Endothelial cell of umbilical vein (primary cell): ENCODE measurements around the gene GLP1R. TPM values are rescaled to one million over a fixed set of nuclear protein-coding genes. Genes with fewer than 3 reads are reported as not detected.

ENCODE experiments used
- BruUV-seq: library from RNA; stranded (reverse); fragments of 400-500 nt; replicated peaks from 2 replicates; lab custom pipeline; 2021; lab: Mats Ljungman, UMichigan
- CTCF ChIA-PET: fragments of 300-600, 350-600 bp; sonication (Branson Sonifier 250); formaldehyde crosslinking; loops from one replicate; lab custom pipeline; 2021; ENCODE audit warnings: antibody characterized with exemption, inconsistent platforms; lab: Charles Lee
- POLR2A ChIA-PET: fragments of 300-600, 350-600 bp; sonication (Branson Sonifier 250); formaldehyde crosslinking; loops from one replicate; lab custom pipeline; 2021; ENCODE audit warnings: antibody characterized with exemption, inconsistent platforms; lab: Charles Lee
- DNase-seq: peaks from one replicate; pipeline ENCODE4 v3.0.0-alpha.2; 2011; ENCODE audit warnings: low read depth, low spot score
- FAIRE-seq: peaks from 2 replicates; lab custom pipeline; 2011; peaks lifted over from hg19 to GRCh38; lab: Jason Lieb, UNC
- H2AFZ ChIP-seq: 2 replicates; pipeline ENCODE4 v1.6.0; 2012; ENCODE audit warnings: low read depth, low read length, control low read depth, inconsistent platforms
- H3K27ac ChIP-seq: 2 replicates; pipeline ENCODE4 v1.5.1; 2011; ENCODE audit warnings: low read depth, mild to moderate bottlenecking, control low read depth, low read length, moderate library complexity; ENCODE audit not compliant: insufficient read depth
- H3K27me3 ChIP-seq, 2 experiments: 2 replicates each; pipeline versions ENCODE4 v1.6.0 to v1.6.1; 2011; ENCODE audit warnings: low read length in 2 of 2, mixed read lengths in 1 of 2; ENCODE audit not compliant: control insufficient read depth in 2 of 2, insufficient read depth in 2 of 2
- H3K36me3 ChIP-seq, 2 experiments: 2 replicates in 1 of 2; 3 replicates in 1 of 2; pipeline ENCODE4 v1.5.1; 2011; ENCODE audit warnings: low read length in 2 of 2, mild to moderate bottlenecking in 1 of 2, moderate library complexity in 1 of 2; ENCODE audit not compliant: control insufficient read depth in 2 of 2, insufficient read depth in 2 of 2; ENCODE audit errors: extremely low read depth in 1 of 2
- H3K4me1 ChIP-seq: 3 replicates; pipeline ENCODE4 v1.5.1; 2011; ENCODE audit warnings: mild to moderate bottlenecking, low read length; ENCODE audit not compliant: control insufficient read depth, insufficient read depth; ENCODE audit errors: extremely low read depth
- H3K4me2 ChIP-seq: 2 replicates; pipeline ENCODE4 v1.6.1; 2011; ENCODE audit warnings: low read length, control low read depth, mixed read lengths; ENCODE audit not compliant: insufficient read depth
- H3K4me3 ChIP-seq, 3 experiments: fragments of 200-600 bp in 1 of 3; sonication (generic), shearing (Covaris generic) in 1 of 3; replicated peaks in 1 of 3; 2 replicates each; pipeline ENCODE4 v1.5.1; 2011 to 2016; ENCODE audit warnings: control low read depth in 3 of 3, low read length in 3 of 3, mild to moderate bottlenecking in 2 of 3, inconsistent platforms in 1 of 3, low read depth in 1 of 3, moderate library complexity in 1 of 3; ENCODE audit not compliant: insufficient read depth in 1 of 3
- H3K79me2 ChIP-seq: 2 replicates; pipeline ENCODE4 v1.6.0; 2012; ENCODE audit warnings: low read length, inconsistent platforms; ENCODE audit not compliant: control insufficient read depth, insufficient read depth
- H3K9ac ChIP-seq: replicated peaks from 2 replicates; pipeline ENCODE3; 2011; ENCODE audit warnings: low read length, control low read depth; ENCODE audit not compliant: insufficient read depth; ENCODE audit errors: extremely low read depth
- H3K9me1 ChIP-seq: replicated peaks from 3 replicates; pipeline ENCODE4 v1.6.0; 2011; ENCODE audit warnings: mild to moderate bottlenecking, low read length; ENCODE audit not compliant: control insufficient read depth, insufficient read depth; ENCODE audit errors: extremely low read depth
- H3K9me3 ChIP-seq: replicated peaks from 2 replicates; pipeline ENCODE4 v1.5.1; 2012; ENCODE audit warnings: low read length, inconsistent platforms; ENCODE audit not compliant: control insufficient read depth, insufficient read depth
- H4K20me1 ChIP-seq: replicated peaks from 2 replicates; pipeline ENCODE3; 2011; ENCODE audit warnings: mild to moderate bottlenecking, low read length; ENCODE audit not compliant: control insufficient read depth, insufficient read depth; ENCODE audit errors: extremely low read depth
- EZH2 ChIP-seq: IDR thresholded peaks from 2 replicates; pipeline ENCODE4 v1.6.1; 2012; ENCODE audit warnings: borderline replicate concordance, low read depth, mild to moderate bottlenecking, moderate library complexity, low read length, inconsistent platforms; ENCODE audit not compliant: severe bottlenecking
- FOS ChIP-seq: IDR thresholded peaks from 2 replicates; pipeline ENCODE4 v1.6.1; 2011; ENCODE audit warnings: mild to moderate bottlenecking, low read length, moderate library complexity, borderline replicate concordance; ENCODE audit not compliant: insufficient read depth
- GATA2 ChIP-seq: IDR thresholded peaks from 2 replicates; pipeline ENCODE4 v1.7.0; 2011; ENCODE audit warnings: low read depth, mild to moderate bottlenecking, moderate library complexity, mixed read lengths, low read length; ENCODE audit not compliant: insufficient read length, insufficient read depth
- JUN ChIP-seq: IDR thresholded peaks from 2 replicates; pipeline ENCODE4 v1.6.1; 2011; ENCODE audit warnings: borderline replicate concordance, low read depth; ENCODE audit not compliant: insufficient read length, insufficient read depth
- MYC ChIP-seq: IDR thresholded peaks from one replicate; pipeline ENCODE4 v1.6.1; 2011; ENCODE audit warnings: mild to moderate bottlenecking, low read depth, low read length
- POLR2A ChIP-seq: IDR thresholded peaks from 2 replicates; pipeline ENCODE4 v1.6.1; 2012; ENCODE audit warnings: low read depth, mild to moderate bottlenecking, control low read depth, low read length
- POLR2AphosphoS5 ChIP-seq: IDR thresholded peaks from 2 replicates; pipeline ENCODE4 v1.6.1; 2012; ENCODE audit warnings: low read depth, mild to moderate bottlenecking, control low read depth, low read length, moderate library complexity; ENCODE audit not compliant: insufficient read depth
- dilution Hi-C: fragments of 300-500 bp; cut with MboI; formaldehyde crosslinking; loops from one replicate; pipeline ENCODE4 v1.15.0; 2019; ENCODE audit warnings: low sequenced_read_pairs; ENCODE audit not compliant: extremely low pct_ligation_motif_present
- intact Hi-C: fragments of 100-400 bp; cut with micrococcal nuclease; formaldehyde crosslinking; loops from one replicate; pipeline ENCODE4 v1.10.0; 2022
- polyA plus RNA-seq, 4 experiments: library from polyadenylated mRNA; depleted of rRNA in 3 of 4; stranded (reverse) in 3 of 4; unstranded in 1 of 4; fragments of >200 nt; gene quantifications; 2 replicates each; pipeline versions ENCODE4 v1.2.1 to v1.2.3, GENCODE V29; 2011 to 2012; ENCODE audit warnings: missing spikeins in 1 of 4
- total RNA-seq: library from RNA; stranded (reverse); gene quantifications from 2 replicates; pipeline ENCODE4 v1.2.3, GENCODE V29; 2021
- TF ChIP-seq, protein P1 (sequence below), 2 donors: IDR thresholded peaks; 1 replicate in 1 of 2; 2 replicates in 1 of 2; pipeline ENCODE4 v1.5.1; 2011; ENCODE audit warnings: low read length in 2 of 2, mild to moderate bottlenecking in 2 of 2, moderate library complexity in 2 of 2, control low read depth in 1 of 2, inconsistent platforms in 1 of 2, low read depth in 1 of 2; ENCODE audit not compliant: insufficient read depth in 1 of 2; ENCODE audit errors: extremely low read depth in 1 of 2
- TF ChIP-seq, protein P2 (sequence below): IDR thresholded peaks from 2 replicates; pipeline ENCODE4 v1.6.1; 2011; ENCODE audit not compliant: insufficient read depth, insufficient read length

Gene GLP1R
- total and polyA plus RNA-seq, 2 donors (not counting 3 experiments of a cell fraction or from before 2014, with no cell fraction given) = not detected

DNA sequence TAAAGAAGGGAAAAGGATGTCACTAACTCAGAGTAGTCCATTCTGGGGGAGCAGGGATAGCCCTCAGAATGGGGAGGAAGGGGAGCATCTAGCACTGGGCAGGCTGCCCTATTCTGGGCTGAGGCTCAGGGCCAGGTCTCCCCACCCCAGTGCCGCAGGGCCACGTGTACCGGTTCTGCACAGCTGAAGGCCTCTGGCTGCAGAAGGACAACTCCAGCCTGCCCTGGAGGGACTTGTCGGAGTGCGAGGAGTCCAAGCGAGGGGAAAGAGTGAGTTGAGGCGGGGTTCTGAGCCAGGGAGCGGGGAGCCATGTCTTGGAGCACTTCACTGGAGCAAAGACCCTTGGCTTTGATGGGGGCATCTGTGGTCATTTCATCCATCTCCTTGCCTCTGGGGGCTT is 17.0 kb downstream of the GLP1R start:
- Histone ChIP-seq H3K27ac (no peak overlapping the region), H3K36me3 (no peaks in the 10 kb centered on the region), H3K4me3 (no peak overlapping the region), H3K9me3 (no peaks in the 10 kb centered on the region), H3K9me1 (no peaks in the 10 kb centered on the region), H4K20me1 (no peaks in the 10 kb centered on the region), H3K4me1 (no peaks in the 10 kb centered on the region), H3K79me2 (no peaks in the 10 kb centered on the region), H3K4me2 (no peak overlapping the region), H3K9ac (no peak overlapping the region), H2AFZ (no peak overlapping the region), H3K27me3 (peaks cover 0 to 4% of the 10 kb centered on the region in 2 experiments)
- DNase-seq = no peak
- dilution Hi-C loops = no loop called here
- FAIRE-seq = no peak
- no TSS peak for BruUV-seq
- intact Hi-C loops = no loop called here
- TF ChIP-seq POLR2A (no peak), JUN (no peak), MYC (no peak)
- ChIA-PET CTCF (no interaction called here), POLR2A (no interaction called here)

DNA sequence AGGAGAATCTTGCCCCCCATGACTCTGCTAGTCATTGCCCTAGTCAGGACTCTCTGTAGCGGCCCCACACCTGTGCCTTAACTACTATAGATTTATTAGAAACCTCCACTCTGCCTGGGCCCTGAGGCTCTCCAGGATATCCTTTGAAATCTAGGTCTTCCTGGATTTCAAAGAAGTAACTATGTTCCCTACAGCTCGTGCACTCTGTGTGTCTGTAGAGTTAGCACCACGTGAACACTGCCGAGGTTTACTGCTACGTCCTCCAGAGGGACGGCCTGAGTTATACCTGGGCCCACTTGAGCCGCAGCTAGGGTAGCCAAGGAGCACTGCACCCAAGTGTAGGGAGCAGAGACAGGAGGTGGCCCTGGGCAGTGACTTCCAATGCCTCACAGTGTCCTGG is 19.8 kb downstream of the GLP1R start:
- Histone ChIP-seq H3K27me3 (no peaks in the 10 kb centered on the region), H3K9me3 (no peaks in the 10 kb centered on the region), H3K79me2 (no peaks in the 10 kb centered on the region), H3K9me1 (no peaks in the 10 kb centered on the region), H2AFZ (no peak overlapping the region), H3K9ac (no peak overlapping the region), H3K27ac (no peak overlapping the region), H3K4me2 (no peak overlapping the region), H3K4me3 (no peak overlapping the region), H4K20me1 (no peaks in the 10 kb centered on the region), H3K36me3 (no peaks in the 10 kb centered on the region), H3K4me1 (no peaks in the 10 kb centered on the region)
- POLR2A ChIA-PET = no interaction called here
- FAIRE-seq (no peak), DNase-seq (no peak)
- CTCF ChIA-PET = no interaction called here
- TF ChIP-seq JUN (no peak), FOS (no peak), POLR2A (no peak), MYC (no peak), EZH2 (no peak), POLR2AphosphoS5 (no peak), GATA2 (no peak)
- TF ChIP-seq, protein P1, sequence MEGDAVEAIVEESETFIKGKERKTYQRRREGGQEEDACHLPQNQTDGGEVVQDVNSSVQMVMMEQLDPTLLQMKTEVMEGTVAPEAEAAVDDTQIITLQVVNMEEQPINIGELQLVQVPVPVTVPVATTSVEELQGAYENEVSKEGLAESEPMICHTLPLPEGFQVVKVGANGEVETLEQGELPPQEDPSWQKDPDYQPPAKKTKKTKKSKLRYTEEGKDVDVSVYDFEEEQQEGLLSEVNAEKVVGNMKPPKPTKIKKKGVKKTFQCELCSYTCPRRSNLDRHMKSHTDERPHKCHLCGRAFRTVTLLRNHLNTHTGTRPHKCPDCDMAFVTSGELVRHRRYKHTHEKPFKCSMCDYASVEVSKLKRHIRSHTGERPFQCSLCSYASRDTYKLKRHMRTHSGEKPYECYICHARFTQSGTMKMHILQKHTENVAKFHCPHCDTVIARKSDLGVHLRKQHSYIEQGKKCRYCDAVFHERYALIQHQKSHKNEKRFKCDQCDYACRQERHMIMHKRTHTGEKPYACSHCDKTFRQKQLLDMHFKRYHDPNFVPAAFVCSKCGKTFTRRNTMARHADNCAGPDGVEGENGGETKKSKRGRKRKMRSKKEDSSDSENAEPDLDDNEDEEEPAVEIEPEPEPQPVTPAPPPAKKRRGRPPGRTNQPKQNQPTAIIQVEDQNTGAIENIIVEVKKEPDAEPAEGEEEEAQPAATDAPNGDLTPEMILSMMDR (IDR thresholded peaks at IDR 0.05; ENCODE audit: extremely low read depth in 1 of 2, insufficient read depth in 1 of 2, low read depth in 1 of 2, low read length in 2 of 2) = no peak
- TF ChIP-seq, protein P2, sequence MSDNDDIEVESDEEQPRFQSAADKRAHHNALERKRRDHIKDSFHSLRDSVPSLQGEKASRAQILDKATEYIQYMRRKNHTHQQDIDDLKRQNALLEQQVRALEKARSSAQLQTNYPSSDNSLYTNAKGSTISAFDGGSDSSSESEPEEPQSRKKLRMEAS = no peak
- dilution Hi-C loops = no loop called here
- BruUV-seq = no TSS peak
- intact Hi-C loops = no loop called here
